Endometrial microvascular endothelial cells (primary cell): Measurements from ENCODE around the gene HECTD4. TPM values are rescaled to one million over a fixed set of nuclear protein-coding genes. Genes with fewer than 3 reads are reported as not detected.
"Not testable (repeated sequence)": the region's sequence is repeated elsewhere in the genome, so short reads cannot be mapped to it uniquely, and the experiment has no call there.

ENCODE experiments used
- in situ Hi-C: cut with HindIII; loops from 2 replicates; pipeline ENCODE4 v1.10.0; 2017; ENCODE audit warnings: low sequenced_read_pairs, low pct_unique_long_range_greater_than_20kb; ENCODE audit errors: inconsistent ontology term
- total RNA-seq: library from RNA; depleted of rRNA; stranded (reverse); fragments of >200 nt; gene quantifications from one replicate; pipeline ENCODE4 v1.2.3, GENCODE V29; 2015; ENCODE audit errors: inconsistent ontology term

HECTD4 gene
- total RNA-seq, 1 donor from 2014 or later = 8.7 TPM

DNA sequence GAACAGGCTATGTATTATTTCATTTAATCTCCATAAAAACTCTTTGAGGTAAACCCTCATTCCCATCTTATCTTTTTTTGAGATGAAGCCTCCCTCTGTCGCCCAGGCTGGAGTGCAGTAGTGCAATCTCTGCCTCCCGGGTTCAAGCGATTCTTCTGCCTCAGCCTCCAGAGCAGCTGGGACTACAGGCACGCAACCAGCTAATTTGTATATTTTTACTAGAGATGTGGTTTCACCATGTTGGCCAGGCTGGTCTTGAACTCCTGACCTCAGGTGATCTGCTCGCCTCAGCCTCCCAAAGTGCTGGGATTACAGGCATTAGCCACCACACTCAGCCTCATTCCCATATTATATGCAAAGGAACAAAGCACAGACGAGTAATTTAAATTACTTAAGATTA lies 25.5 kb upstream of the HECTD4 start:
- in situ Hi-C loops = not testable (repeated sequence)

DNA sequence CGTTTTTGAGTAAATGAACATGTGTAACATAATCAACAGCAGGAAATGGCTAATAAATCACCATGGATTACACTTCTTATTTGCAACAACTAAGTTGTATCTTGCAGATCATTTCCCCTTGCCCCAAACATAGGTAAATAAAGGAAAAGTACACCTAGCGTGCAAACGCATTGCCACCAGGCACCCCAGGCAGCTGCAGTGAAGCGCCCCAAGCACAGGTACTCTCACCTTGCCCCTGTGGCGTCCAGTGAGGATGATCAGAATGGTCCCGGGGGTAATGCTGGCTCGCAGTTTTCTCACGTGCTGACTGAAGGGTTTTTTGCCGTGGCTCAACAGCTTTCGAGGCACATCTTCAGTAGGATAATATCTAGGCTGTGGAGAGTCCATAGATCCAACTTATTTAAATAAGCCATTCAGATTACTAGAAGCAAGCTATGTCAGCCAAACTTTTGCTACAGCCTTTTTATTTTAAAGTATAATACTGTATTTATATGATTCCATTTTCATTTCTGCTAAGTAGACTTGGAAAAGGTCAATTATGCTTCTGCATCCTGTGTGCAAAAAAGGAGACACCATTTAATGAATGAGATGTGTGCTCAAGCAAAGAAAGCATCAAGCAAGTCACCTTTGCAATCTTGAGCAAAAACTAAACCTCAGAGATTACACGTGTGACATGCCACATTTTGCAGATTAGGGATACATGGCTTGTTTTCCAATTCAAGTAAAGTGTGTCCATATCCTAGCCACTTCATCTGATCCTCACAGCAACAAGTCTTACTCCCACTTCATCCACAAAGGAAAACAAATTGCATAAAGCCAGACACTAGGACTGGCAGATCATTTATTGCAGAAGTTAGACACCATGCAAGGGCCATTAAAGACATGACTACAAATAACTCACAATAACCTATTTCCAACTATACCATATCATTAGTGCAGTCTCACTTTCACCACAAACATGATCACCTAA lies 24.6 kb upstream of the HECTD4 start:
- in situ Hi-C loops = no loop called here

DNA sequence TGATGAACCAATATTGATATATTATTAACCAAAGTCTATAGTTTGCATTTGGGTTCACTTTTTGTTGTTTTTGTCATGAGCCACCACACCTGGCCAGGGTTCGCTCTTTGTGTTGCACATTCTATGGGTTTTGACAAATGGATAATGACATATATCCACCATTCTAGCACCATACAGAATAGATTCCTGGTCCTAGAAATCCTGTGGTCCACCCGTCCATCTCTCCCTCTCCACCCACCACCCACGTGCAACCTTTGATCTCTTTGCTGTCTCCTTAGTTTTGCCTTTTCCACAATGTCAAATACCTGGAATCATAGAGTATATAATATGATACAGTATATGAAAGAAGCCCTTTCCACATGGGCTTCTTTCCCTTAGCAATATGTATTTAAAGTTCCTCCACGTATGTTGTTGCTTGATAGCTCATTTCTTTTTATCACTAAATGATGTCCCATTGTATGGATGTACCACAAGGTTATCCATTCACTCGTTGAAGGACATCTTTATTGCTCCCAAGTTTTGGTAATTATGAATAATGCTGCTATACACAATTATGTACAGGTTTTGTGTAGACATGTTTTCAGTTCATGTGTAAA lies 19.8 kb upstream of the HECTD4 start:
- in situ Hi-C loops = no loop called here

DNA sequence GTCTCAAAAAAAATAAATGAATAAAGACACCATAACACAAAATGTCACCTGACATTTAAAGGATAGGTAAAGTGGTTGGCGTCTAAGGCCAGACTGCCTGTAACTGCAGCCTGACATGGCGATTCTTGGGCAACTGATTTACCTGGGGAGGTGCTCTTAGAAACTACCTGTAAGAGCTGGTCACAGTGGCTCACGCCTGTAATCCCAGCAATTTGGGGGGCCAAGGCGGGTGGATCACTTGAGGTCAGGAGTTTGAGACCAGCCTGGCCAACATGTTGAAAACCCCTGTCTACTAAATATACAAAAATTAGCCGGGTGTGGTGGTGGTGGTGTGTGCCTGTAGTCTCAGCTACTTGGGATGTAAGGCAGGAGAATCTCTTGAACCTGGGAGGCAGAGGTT lies 18.8 kb upstream of the HECTD4 start:
- in situ Hi-C loops = no loop called here

DNA sequence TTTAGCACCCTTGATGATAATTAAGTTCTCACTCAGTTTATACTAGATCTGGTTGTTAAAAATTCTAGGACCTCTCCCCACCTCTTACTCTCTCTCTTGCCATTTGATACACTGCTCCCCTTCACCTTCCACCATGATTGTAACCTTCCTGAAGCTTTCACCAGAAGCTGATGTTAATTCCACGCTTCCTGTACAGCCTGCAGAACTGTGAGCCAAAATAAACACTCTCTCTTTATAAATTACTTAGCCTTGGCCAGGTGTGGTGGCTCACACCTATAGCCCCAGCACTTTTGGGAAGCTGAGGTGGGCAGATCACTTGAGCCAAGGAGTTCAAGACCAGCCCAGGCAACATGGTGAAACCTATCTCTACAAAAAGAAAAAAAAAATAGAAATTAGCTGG lies 11.1 kb upstream of the HECTD4 start:
- in situ Hi-C loops = no loop called here

DNA sequence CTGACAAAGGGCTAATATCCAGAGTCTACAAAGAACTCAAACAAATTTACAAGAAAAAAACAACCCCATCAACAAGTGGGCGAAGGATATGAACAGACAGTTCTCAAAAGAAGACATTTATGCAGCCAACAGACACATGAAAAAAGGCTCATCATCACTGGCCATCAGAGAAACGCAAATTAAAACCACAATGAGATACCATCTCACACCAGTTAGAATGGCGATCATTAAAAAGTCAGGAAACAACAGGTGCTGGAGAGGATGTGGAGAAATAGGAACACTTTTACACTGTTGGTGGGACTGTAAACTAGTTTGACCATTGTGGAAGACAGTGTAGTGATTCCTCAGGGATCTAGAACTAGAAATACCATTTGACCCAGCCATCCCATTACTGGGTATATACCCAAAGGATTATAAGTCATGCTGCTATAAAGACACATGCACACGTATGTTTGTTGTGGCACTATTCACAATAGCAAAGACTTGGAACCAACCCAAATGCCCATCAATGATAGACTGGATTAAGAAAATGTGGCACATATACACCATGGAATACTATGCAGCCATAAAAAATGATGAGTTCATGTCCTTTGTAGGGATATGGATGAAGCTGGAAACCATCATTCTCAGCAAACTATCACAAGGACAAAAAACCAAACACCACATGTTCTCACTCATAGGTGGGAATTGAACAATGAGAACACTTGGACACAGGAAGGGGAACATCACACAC lies 7.9 kb upstream of the HECTD4 start:
- in situ Hi-C loops = not testable (repeated sequence)

DNA sequence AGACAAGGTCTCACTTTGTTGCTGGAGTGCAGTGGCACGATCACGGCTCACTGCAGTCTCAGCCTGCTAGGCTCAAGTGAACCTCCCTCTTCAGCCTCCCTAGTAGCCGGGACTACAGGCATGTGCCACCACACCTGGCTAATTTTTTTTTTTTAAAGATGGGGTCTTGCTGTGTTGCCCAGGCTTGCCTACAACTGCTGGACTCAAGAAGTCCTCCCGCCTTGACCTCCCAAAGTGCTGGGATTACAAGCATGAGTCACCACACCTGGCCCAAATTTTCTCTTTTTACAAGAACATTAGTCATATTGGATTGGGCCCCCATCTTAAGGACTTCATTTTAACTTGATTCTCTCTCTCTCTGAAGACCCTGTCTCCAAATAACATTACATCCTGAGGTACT lies 7.0 kb upstream of the HECTD4 start:
- in situ Hi-C loops = no loop called here

DNA sequence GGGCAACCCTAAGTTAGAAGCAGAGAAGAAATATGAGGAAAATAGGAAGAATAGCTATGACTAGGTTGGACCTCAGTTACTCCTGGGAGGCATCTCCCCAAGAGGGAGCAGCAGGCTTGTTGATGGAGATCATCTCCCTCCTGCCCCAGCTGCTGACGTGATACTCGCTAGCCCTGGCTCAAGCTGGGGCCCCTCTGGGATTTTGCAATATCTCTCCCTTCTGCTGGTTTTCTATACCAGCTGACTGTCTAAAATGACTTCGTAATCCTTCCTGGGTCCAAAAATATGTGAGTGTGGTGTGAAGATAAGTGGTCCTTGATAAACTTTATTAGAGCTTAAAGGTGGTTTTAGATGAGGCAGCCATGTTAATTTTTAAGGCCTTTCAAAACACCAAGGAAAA lies 4.5 kb upstream of the HECTD4 start:
- in situ Hi-C loops = no loop called here

DNA sequence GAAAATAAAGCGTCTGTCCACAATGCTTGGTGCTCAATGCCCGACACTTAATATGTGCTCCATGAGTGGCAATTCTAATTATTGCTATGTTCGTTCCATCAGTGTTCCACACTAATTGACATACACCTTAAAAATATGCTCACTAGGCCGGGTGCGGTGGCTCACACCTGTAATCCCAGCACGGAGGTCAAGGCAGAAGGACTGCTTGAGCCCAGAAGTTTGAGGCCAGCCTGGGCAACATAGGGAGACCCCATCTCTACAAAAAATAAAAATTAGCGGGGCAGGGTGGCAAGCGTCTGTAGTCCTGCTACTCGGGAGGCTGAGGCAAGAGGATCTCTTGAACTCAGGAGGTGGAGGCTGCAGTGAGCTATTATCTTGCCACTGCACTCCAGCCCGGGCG lies 635 bp upstream of the HECTD4 start:
- in situ Hi-C loops = no loop called here

DNA sequence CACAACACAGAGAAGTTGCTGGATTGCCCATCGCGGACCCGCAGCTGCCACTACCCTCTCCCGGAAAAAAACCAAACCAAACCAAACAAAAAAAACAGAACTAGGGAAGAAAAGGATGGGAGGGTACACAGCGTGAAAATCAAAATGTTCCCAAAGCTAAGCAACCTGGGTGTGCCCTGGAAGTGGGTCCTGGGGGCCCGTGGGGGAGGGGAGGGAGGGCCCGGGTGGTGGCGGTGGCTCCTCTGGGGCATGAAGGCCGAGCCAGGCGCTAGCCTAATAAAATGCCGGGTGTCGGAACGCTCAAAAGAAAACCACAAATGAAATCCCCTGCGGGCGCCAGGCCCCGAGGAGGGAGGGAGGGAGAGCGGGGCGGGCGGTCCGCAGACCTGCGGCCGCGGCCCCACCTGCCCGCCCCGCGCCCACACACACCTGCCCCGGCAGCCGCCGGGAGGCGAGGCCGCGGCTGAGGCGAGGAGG lies 787 bp downstream of the HECTD4 start:
- in situ Hi-C loops = no loop called here

DNA sequence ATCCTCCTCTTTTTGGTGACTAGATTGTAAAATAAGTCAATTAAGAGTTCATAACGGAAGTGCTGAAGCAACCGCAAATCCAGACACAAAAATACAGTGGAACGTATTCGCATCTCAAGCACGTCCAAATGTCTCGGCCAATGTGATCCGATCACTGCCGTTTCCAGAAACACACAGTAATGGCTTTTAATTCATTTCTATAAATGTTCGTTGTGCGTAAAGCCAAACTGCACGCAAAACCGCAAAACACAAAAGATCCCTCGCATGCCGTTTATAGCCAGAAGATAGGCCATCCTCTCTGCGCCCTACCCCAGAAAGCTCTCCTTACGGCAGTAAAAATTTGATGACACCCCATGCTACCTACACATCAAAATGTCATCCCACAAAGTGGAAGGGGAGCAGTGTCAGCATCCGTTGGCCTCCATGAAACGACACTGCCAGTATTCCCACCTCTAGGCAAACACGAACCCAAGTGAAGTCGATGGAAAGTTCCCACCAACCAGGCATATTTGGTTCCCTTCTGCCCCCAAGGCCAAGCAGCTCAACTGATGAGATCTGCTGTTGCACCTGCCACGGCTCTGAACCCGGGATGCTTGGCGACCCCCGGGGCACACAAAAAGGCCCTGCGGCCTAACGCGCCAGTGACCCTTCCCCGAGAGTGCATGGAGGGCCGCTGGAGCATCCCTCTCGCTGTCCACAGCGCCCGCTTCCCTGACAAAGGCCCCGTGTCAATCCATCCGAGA lies 1.4 kb downstream of the HECTD4 start:
- in situ Hi-C loops = no loop called here

DNA sequence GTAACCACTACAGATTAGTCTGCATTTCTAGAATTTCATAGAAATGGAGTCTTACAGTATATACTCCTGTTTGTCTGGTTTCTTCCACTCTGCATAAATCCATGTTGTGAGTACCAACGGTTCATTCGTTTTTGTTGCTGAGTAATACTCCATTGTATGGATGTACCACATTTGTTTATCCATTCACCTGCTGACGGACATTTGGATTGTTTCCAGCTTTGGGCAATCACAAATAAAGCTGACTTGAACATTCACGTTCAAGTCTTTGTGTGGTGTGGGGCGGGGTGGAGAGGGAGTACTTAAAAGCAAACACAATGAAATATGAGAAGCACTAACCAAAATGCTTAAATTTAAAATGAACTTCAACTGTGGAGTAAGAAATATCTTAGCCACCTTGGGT lies 7.1 kb downstream of the HECTD4 start:
- in situ Hi-C loops = no loop called here

DNA sequence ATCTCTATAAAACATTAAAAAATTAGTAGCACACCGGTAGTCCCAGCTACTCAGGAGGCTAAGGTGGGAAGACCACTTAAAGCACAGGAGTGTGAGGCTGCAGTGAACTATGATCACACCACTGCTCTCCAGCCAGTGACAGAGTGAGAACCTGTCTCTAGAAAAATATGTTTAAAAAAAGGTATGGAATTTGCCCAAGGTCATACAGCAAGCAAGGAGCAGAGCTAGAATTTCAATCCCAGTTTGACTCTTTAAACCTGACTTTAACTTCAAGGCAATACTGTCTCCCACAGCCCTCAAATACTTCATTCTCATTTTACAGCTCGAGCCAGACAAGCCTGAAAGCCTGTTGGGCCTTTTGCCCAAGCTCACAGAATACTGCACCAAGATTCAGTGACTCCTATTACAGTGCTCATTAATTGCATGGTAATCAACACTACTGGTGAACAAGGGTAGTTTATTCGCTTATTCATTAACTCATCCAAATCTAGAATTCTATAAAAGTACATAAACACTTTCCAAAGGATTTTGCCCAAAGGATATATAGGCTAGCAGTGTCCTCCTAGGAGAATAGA lies 8.0 kb downstream of the HECTD4 start:
- in situ Hi-C loops = no loop called here

DNA sequence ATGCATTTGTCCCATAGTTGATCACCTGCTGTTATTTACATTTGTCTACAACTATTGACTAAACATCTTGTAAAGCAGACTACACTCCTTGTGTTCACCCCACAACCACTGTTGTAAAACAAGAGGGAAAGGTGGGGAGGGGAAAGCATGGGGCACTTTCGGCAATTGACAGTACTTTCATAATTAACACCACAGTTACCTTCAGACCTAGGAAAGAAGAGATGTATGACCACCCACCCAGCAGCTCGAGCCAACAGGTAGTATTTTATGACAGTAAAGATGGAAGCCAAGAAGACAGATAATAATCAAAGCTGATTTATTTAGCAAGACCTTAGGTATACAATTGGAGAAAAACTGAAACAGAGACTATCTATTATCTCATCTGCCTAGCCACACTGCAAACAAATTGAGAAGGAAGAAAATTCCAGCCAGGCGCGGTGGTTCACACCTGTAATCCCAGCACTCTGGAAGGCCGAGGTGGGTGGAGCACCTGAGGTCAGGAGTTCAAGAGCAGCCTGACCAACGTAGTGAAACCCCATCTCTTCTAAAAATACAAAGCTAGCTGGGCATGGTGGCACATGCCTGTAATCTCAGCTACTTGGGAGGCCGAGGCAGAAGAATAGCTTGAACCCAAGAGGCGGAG lies 11.2 kb downstream of the HECTD4 start:
- in situ Hi-C loops = no loop called here

DNA sequence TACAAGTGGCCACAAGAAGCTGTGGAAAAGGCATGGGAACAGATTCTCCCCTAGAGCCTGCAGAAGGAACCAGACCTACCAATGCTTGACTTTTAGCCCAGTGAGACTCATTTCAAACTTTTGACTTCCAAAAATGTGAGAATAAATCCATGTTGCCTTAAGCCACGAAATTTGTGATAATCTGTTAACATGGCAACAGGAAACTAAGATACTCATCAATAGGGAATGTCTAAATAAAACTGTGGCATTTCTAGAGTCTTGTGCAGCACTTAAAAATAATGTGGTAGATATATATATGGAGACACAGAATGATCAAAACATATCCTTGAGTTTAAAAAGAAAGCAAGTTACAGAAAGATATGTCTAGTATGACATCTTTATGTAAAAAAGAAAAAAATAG lies 12.0 kb downstream of the HECTD4 start:
- in situ Hi-C loops = no loop called here

DNA sequence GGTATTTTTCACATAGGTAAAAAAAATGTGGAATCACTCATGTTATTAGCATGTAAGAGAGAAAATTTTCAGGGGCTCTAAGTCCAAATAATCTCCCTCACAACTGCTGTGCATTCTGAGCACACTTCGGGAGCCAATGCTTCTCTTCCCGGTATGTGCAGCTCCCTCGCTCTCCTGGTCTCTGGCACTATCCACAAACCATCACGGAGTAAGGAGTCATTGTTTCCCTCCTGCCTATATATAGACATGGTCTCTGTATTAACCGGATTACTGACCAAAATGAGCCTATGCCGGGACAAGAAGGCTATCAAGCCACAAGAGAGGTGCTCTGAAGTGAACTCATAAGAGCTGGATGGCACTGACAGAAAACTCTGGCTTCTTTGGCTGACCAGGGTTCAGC lies 13.4 kb downstream of the HECTD4 start:
- in situ Hi-C loops = no loop called here

DNA sequence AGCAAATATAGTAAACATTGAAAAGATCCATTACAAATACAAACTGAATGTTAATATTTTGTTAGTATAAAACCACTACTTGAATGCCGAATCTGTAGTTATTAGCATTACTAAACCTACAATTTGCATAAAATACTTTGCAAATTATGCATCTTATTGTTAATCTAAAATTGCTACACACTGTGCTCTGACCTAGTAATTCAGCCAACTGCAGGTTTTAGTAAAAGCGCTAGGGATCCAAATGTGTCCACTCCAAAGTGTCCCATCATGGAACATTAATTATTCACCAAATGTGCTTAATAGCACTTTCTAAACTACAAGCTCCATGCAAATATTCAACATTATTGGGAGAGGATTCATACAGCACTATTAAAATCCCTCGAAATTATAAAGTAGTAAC lies 14.3 kb downstream of the HECTD4 start:
- in situ Hi-C loops = no loop called here

DNA sequence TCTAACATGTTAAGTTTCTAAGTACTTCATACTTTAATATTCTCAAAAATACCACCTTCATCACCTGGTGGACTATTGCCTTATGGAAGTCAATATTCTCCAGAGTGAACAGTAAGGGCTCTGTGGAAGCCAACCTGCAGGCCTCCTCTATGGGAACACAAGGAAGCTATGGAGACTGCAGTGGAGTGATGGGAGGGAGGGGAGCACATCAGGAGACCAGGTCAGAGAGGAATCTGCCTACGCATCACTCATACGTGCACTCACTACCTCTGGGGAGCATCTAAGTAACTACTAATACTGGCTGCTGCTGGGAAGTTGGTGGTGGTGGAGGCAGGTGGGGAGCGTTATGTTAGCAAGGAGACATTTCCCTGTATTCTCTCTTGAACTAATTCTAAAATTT lies 19.9 kb downstream of the HECTD4 start:
- in situ Hi-C loops = no loop called here
